Stimulated activated CD4-positive, alpha-beta T cell treated with anti-CD3 and anti-CD28 coated beads, Interleukin-1b, Interleukin-23, amount 100 ng/mL, for 48 hours (primary cell): ENCODE measurements around the gene CATSPER1.

Experiments
- DNase-seq: peaks from one replicate; pipeline ENCODE4 v3.0.0-alpha.2; 2020

The CATSPER1 gene

DNA sequence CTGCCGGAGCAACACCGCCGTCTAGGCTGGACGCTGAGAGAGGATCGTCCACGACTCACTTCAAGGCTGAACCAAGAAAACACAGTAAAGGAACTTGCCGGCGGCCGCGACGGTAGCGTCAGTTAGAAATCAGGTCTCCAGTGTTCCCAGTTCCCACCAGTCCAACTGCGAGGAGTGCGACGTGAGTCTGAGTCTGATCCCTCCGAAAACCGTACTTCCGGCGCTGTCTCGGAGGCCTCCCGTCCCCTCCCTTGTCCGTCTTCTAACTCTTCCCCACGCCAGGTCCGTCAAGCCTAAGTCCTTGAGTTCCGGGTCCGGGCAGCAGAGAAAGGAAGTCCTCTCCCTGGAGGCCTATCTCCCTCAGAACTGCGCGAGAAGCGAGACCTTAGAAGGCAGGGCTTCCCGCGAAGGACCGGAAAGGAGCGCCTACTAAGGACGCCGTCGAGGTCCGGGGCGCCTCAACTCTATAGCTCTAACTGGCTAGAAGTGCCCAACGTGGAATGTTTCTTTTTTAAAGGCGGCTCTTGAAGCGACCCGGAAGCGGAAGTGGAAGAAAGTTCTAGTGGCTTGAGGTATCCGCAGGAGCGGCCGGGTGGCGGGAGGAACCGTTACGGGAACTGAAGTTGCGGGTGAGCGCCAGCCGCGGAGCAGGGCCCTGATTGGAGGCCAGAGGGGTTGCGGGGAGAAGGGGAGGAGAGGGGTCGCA, 24.2 kb downstream of the CATSPER1 start, which contains the start of the genes BANF1 and EIF1AD:
Gene BANF1, plus strand, starts transcription at position 562 of the 706 bp plus-strand sequence. CDS start 748 bp downstream, outside the sequence.
Gene EIF1AD, minus strand, starts transcription at position 216 of the 706 bp plus-strand sequence. CDS start 1,768 bp downstream, outside the sequence.
- DNase-seq, result peak; percentile 96

DNA sequence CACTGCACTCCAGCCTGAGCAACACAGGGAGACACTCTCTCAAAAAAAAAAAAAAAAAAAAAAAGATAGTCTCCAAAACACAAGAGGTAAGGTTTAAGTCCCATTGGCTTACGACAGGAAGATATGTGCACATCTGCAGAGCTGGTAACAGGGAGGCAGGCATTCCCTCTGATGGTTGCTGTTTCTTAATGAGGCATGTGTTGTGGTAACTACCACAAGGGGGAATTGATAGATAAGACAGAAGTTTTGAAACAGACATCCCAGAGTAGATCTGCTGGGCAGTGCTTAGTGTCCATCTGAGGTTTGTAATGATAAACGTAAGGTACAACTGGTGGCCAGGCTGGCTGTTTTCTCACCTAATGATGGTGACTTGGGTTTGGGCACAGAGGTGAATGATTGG, 29.0 kb downstream of the CATSPER1 start:
- no peak for DNase-seq

DNA sequence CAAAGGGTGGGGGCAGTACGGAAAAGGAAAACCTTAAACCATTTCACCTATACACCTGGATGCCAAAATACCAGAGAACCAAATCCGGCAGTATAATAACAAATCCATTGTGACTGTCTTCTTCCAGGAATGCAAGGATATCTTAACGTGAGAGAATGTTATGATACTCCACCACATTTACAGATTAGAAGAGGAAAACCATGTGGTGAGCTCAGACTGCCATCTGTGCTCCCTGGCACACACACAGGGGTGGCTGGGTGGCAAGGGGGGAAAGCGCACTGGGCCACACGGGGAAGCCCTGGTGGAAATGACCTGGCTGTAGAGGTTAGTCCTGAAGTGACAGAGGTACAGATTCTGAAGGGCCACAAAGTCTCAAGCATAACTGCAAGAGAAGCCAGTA, 34.2 kb downstream of the CATSPER1 start:
- DNase-seq, result no peak

DNA sequence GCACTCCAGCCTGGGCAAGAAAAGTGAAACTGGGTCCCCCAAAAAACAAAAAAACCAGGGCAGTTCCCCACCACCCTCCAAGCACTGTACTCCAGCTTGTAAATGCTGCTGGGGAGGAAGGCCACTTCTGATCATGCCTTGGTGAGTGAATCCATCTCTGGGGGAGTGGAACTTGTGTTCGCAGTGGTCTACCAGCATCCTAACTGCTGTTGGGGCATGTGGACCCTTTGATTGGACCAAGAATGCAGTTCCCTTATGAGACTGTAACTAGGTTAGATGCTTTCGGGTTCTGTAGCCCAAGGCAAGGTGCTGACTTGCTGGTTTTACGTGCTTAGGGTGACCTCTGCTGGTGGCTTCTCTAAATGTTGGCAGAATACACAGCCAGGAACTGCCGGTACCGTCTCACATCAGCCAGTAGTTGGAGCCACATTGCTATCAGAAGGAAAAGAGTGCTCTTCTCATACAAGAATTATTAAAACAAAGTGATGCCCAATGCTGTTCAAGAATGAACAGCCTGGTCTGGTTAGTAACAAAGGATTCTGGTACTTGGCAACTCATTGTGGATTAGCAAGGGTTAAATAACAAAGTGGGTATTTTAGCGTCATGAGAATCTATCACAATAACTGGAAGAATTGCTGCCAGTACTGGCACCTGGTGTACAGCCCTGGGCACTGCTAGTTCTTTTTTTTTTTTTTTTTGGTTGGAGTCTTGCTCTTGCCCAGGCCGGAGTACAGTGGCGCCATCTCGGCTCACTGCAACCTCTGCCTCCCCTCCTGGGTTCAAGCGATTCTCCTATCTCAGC, 37.3 kb downstream of the CATSPER1 start:
- DNase-seq, result peak; percentile 90

DNA sequence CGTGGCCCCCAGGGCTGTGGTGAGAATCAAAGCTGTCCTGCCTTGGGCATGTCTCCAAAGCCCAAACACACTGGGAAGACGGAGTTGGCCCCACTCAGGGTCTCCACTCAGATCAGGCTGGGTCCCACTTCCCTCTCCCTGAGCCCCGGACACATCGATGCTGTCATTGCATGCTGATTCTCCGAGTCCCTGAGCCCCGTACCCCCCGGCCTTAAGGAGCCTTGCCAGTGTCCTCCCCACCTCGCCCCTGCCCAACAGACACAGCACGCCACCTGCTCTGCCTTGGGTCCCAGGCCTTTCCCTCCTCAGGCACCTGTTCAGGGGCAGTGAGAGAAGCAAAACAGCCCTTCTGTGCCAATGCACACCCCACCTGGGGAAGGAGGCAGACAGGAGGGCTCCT, 38.9 kb downstream of the CATSPER1 start:
- DNase-seq, result no peak

DNA sequence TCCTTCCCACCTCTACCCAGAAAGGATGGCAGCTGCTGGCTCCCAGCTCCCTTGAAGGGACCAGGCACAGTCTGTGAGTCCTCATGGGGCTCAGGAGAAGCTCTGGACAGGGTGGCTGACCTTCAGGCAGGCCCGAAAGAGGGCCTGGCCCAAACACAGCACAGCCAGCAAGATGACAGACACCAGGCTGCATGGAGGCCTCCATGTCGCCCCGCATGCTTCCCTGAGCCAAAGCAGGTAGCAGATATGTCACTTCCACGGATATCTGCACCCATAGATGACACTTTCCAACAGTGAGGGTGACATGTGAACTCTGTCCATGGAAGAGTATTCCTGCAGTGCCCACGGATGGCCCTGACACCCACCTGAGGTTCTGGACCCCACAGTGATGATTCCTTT, 42.7 kb downstream of the CATSPER1 start:
- no peak for DNase-seq

DNA sequence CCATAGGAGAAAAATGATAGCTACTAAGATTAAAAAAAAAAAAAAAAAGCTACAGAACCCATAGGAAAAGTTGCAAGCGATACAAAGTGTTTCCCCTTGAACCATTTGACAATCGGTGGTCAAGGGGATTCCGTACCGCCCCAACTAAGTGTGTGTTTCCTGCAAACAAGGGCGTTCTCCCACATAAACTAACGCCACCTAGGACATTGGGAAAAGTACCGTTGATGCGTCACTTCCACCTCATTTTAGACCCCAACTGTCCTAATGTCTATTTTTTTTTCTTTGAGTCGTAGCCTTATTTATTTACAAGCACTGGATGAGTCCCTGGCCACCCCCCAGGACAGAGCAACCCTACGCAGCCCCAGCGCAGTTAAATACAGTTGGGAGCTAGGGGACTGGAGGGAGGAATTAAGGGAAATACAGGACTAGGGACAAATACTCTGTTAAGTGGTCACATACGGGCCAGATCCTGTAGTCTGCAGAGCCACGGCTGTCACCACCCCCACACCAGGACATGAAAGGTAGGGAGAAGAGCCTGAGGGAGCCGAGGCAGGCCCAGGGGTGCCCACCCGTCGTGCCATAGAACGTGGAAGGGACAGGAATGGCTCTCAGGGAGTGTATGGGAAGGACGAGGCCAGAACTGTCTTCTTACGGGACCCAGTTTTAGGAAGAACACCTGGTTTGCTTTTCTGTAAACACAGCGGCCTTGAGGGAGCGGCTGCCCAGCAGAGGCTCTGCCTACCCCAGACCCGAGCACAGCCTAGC, 43.3 kb downstream of the CATSPER1 start:
- DNase-seq, result no peak

DNA sequence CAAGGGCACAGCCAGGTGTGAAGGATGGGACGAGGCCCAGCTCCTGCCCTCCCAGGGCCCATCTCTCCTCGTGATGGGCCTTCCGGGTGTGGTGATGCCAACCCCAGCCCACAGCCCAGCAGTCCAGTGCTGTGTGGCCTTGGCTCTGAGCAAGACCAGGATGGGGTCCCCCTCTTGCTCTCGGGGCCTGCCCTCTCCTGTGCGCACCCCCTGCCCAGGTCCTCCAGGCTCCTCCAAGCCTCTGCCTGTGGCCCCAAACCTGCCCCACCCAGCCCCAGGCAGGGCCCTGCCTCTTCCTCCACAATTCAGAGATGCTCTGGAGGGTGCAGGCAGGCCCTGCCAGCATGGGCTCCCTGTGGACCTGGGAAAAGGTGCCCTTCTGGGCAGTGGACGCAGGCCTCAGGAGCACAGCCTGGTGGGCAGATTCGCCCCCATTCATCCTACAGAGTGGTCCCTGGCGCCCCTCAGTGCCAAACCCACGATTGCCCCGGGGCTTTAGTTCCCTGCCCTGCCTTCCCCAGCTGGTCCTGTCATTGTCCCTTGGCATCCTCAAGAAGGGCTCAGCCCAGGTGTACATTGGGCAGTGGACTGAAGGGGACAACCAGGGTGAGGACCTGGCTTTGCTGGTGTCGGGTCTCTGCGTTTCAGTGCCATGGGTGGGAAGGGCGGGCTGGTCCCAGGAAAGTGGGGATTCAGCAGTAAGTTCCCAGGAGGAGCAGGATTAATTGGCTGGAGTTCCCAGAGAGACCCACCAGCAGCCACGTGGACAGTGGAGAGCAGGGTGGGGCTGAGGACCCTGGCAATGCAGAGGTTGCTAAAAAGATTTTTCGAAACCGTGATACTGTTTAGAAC, 44.1 kb downstream of the CATSPER1 start:
- no peak for DNase-seq

DNA sequence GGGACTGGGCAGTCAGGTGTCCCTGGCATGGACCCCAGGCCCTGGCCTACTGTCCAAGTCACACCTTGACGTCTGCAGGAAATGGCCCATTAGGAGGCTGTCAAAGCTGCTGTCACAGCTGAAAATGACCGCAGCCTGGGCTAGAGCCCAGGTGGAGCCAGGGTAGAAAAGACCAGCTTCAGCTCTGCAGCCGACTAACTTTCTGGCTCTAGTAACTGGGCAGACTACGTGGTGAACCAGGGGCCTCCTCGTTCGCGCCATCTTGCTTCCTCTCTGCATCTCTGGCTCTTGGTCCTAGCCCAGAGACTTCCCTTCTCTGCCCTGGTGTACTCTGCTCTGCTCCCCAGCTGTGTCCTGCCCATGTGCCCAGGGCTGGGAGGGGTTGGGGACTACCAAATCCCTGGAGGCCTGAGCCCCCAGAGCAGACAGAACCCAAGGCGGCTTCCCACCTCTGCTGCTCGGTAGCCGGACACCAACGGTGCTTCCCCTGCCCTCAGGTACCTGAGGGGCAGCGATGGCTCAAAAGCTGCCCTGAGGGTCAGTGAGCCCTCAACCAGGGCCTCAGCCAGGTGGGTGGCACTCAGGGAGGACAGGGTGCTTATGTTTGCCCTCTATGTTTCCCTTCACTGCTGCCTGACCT, 45.1 kb downstream of the CATSPER1 start:
- no peak for DNase-seq

DNA sequence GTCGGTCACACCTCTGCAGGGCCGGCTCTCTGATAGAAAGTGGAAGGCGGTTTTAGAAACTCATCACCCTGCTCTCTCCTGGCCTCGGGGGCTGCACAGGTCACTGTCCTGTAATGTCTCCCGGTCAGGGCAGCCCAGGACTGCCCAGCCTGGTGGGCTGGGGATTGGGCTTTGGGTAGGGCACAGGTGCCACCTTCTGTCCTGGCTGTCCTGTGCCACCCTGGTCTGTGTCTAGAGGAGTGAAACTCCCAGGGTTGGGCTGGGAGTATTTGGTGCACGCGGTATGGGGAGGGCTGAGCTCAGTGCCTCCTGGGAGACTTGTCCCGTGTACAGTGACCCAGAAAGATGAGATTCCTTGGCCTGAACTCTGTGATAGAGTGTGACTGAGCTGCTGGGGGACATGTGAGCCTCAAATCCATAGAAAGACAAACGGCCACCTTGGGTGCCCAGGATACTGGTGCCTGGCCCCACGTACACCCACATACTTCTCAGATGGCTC, 47.0 kb downstream of the CATSPER1 start:
- DNase-seq, result no peak

DNA sequence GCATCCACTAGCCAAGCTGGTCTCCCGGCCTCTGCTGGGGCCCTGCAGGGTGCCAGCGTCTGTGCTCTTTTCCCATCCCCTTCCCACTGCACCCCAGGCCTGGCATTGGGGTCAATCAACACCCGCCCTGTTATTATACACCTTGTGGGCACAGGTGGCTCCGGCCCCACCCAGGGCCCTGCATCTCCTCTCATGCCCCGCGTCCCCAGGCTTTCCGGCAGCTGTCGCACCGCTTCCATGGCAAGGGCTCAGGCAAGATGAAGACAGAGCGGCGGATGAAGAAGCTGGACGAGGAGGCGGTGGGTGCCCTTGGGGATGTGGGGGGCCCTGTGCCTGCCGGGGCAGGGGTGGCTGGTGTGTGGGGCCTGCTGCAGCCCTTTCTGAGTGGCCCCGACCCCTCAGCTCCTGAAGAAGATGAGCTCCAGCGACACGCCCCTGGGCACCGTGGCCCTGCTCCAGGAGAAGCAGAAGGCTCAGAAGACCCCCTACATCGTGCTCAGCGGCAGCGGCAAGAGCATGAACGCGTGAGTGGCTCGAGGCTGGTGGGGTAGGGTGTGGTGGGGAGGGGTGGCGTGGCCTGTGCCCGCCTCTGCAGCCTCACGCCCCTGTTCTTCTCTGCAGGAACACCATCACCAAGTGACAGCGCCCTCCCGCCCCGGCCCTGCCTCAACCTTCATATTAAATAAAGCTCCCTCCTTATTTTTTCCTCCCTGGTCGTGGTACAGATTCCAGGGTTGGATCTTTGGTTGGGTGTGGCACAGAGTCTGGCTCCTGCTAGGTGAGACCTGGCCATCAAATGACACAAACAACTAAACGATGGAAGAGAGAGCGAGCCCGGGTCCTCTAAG, 47.7 kb downstream of the CATSPER1 start:
- no peak for DNase-seq

DNA sequence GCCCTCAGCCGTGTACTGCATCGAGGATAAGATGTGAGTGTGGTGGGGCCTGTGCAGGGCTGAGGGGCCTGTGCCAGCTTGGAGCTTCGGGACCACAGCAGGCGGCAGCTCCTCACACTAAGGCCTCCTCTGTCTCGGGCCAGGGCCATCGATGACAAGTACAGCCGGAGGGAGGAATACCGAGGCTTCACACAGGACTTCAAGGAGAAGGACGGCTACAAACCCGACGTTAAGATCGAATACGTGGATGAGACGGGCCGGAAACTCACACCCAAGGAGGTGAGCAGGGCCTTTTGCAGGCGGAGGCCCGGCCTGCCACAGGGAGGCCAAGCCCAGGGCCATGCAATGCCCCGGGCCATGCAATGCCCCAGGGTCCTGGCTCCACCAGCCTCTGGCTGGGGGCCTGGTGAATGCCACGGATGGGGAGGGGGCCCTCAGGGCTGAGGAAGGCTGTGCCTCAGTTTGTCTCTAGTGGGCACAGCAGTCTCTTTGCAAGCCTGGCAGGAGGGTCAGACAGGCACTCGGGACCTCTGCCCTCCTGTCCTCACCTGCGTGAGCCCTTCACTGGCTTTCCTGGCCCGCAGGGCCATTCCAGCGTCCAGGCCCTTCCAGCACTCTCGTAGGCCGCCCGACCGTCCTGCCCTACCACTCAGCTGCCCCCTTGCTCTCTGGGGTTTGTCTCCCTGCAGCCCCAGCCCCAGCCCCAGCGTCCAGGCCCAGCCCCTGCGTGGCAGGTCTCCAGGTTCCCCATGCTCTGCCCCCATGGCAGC, 48.5 kb downstream of the CATSPER1 start:
- no peak for DNase-seq

DNA sequence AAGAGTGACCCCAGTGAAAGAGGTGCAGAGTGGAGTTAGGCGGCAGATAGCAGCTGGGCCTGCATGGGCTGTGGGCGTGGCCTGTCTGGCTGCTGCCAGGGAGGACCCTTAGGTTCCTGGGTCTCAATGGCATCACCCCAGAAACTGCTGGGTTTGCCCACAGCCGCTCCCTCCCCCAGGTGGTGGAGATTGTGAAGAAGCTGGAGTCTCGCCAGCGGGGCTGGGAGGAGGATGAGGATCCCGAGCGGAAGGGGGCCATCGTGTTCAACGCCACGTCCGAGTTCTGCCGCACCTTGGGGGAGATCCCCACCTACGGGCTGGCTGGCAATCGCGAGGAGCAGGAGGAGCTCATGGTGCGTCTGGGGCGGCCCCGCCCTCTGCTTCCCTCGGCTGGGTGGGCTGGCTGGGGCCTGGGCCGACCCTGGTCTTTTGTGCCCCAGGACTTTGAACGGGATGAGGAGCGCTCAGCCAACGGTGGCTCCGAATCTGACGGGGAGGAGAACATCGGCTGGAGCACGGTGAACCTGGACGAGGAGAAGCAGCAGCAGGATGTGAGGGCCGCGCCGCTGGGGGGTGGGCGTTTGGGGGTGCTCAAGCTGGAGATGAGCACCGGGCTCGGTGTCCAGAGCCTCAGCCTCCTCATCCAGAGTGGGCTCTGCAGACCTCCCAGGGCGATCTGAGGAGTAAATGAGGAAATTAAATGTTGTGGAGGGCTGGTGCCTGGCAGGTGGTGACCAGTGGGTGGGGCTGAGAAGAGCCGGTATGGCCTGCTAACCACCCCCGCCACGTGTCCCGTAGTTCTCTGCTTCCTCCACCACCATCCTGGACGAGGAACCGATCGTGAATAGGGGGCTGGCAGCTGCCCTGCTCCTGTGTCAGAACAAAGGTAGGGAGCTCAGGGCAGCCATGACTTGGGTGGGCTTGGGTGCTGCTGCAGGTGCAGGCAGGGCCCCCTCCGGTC, 49.8 kb downstream of the CATSPER1 start:
- DNase-seq, result no peak

DNA sequence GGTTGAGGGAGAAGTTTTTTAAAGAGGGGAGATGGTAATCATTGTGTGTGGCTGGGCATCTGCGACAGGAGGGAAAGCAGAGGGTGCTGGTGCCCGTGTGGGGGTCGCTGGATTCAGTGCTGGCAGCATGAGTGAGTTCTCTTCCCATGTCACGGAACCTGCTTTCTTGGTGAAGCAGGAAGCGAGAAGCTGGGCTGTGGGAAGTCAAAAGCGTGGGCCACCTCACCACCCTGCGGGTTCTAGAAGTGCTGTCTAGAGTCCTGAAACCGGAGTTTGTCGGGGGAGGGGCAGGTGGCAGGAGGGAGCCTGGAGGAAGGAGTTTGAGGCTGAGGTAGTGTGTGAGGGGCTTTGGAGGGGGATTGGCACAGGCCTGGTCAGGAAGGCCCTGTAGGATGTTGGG, 50.5 kb downstream of the CATSPER1 start:
- DNase-seq, result no peak

DNA sequence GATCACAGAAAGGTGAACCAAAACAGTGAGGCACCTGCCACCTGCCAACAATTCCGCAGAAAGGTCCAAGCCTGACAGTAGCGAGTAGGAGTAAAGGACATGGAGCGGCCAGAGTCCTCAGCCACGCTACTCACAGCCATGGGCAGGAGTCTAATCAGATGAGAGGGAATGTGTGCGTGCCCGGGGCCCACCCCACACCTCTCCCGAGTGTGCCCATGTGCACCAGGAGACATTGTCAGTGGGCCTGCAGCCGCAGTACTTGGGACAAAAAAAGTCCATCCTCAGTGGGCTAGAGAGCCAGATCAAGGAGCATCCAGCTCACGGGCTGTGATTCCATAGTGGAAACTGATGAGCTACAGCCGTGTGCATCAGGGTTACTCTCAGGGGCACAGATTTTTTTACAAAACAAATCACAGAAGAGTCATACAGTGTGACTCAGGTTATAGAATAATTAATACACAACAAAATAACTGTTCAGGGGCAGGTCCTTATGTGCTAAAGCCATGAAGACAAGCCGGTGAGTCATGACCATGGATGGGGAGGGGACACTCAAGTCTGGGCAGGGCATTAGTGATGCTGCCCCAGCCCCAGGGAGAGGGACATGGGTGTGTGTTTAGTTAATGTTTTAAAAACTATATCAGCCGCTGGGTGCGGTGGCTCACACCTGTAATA, 52.7 kb downstream of the CATSPER1 start:
- DNase-seq, result no peak

DNA sequence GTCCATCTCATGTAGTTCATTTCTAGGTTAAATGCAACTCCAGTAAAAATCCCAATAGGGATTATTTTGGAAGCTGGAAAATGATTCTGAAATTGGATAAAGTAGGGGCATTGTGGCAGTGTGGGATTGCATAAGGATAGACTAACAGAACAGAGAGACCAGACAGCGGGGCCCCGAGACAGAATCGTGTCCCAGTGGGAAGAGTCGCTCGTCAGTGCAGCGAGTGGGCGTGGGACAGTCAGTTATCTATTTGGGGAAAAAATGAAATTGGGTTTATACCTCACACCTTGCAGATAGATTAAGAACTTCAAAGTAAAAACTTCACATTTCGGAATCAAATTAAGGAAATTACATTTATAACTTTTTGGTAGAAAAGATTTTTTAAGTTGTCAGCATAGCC, 54.2 kb downstream of the CATSPER1 start:
- no peak for DNase-seq

DNA sequence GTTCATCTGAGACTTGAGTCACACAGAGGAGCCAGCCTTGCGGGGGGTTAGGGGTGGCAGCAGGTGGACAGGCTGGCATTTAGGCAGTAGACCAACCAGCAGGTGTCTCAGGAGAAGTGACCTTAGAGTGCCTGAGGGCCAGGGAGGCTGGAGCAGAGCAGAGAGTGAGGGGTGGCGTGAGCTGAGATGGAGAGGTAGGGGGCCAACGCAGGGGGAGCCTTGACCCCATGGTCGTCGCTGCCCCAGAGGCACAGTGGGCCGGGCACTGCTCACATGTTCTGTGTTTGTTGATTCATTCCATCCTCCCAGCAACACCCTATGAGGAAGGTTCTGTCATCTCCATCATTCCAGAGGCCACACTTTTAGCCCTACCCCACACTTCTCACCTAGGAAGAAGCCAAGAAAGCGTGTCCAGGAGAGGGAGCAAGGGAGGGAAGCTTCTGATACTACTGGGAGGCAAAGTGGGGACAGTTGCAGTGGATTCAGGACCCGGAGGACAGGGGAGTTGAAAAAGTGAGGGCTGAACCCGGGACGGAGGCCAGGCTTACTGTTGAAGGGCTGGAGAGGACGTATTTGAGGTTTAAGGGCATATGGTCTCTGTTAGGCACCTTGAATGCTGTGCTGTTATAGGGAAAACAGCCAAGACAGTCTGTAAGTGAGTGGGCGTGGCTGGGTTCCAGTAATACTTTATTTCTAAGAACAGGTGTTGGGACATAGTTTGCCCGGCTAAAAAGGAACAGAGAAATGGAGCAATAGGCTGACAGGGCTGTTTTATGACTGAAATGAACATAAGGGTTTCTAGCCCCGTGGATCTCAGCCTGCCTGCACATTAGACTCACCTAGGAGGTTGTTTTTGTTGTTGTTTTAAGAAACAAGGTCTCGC, 57.4 kb downstream of the CATSPER1 start:
- DNase-seq, result no peak
